GM12801 (cell line): ENCODE results near the gene ASB3.

ENCODE experiments used
- CTCF ChIP-seq: IDR thresholded peaks from one replicate; pipeline ENCODE4 v1.5.1; 2011; ENCODE audit warnings: control low read depth; ENCODE audit not compliant: insufficient read length; ENCODE audit errors: extremely low read depth

ASB3 gene

GRCh38 chr2:53635694-53636093 is 151.1 kb downstream of the ASB3 start:
- no peak for TF ChIP-seq CTCF

- no peak for TF ChIP-seq CTCF
These were observed 153.3 kb downstream of the ASB3 start for GRCh38 chr2:53633441-53633840.

GRCh38 chr2:53632714-53633113 is 154.0 kb downstream of the ASB3 start:
- no peak for TF ChIP-seq CTCF

- TF ChIP-seq CTCF: no peak
These were observed 154.7 kb downstream of the ASB3 start for GRCh38 chr2:53632126-53632460.

GRCh38 chr2:53631313-53632125 is 155.2 kb downstream of the ASB3 start:
- TF ChIP-seq CTCF: no peak

- TF ChIP-seq CTCF: no peak
These were observed 156.6 kb downstream of the ASB3 start for GRCh38 chr2:53630026-53630606.

- TF ChIP-seq CTCF: no peak
These were observed 157.3 kb downstream of the ASB3 start for GRCh38 chr2:53629501-53629900.
